H9 (cell line): ENCODE results near the gene MITF. TPM values are rescaled to one million over a fixed set of nuclear protein-coding genes. Genes with fewer than 3 reads are reported as not detected.

ENCODE experiments used
- DNase-seq: peaks from one replicate; pipeline ENCODE4 v3.0.0-alpha.2; 2017
- H2AFZ ChIP-seq: one replicate; pipeline ENCODE4 v1.6.1; 2013; ENCODE audit warnings: mild to moderate bottlenecking, low read length, control low read depth, moderate library complexity
- H2AK5ac ChIP-seq: 2 replicates; pipeline ENCODE4 v1.6.1; 2013; ENCODE audit warnings: low read length, control low read depth, mixed read lengths; ENCODE audit not compliant: insufficient read length
- H2BK120ac ChIP-seq: one replicate; pipeline ENCODE4 v1.6.1; 2013; ENCODE audit warnings: low read depth, mild to moderate bottlenecking, low read length, control low read depth, inconsistent platforms; ENCODE audit not compliant: poor library complexity, severe bottlenecking
- H2BK12ac ChIP-seq: 2 replicates; pipeline ENCODE4 v1.6.1; 2013; ENCODE audit warnings: low read length, control low read depth, mixed read lengths, low read depth; ENCODE audit not compliant: insufficient read length
- H2BK15ac ChIP-seq: 2 replicates; pipeline ENCODE4 v1.6.1; 2013; ENCODE audit warnings: low read depth, low read length, control low read depth
- H2BK20ac ChIP-seq: one replicate; pipeline ENCODE4 v1.6.1; 2013; ENCODE audit warnings: low read depth, mild to moderate bottlenecking, low read length, control low read depth, inconsistent platforms; ENCODE audit not compliant: poor library complexity, severe bottlenecking
- H2BK5ac ChIP-seq: 2 replicates; pipeline ENCODE4 v1.6.1; 2013; ENCODE audit warnings: low read length, control low read depth, mixed read lengths; ENCODE audit not compliant: insufficient read length
- H3K14ac ChIP-seq: 2 replicates; pipeline ENCODE4 v1.6.1; 2013; ENCODE audit warnings: low read length, control low read depth; ENCODE audit not compliant: insufficient read depth
- H3K18ac ChIP-seq: 2 replicates; pipeline ENCODE4 v1.6.1; 2013; ENCODE audit warnings: low read depth, mild to moderate bottlenecking, mixed read lengths, low read length, control low read depth; ENCODE audit not compliant: insufficient read length
- H3K23ac ChIP-seq: 2 replicates; pipeline ENCODE4 v1.6.1; 2013; ENCODE audit warnings: low read length, control low read depth, mixed read lengths, low read depth; ENCODE audit not compliant: insufficient read length
- H3K23me2 ChIP-seq: 2 replicates; pipeline ENCODE4 v1.6.1; 2013; ENCODE audit warnings: low read depth, mild to moderate bottlenecking, mixed read lengths, low read length, control low read depth; ENCODE audit not compliant: insufficient read length, poor library complexity, severe bottlenecking
- H3K27ac ChIP-seq: 2 replicates; pipeline ENCODE4 v1.5.1; 2013; ENCODE audit warnings: low read length, control low read depth, mixed read lengths, low read depth; ENCODE audit not compliant: insufficient read length
- H3K27me3 ChIP-seq: 2 replicates; pipeline ENCODE4 v1.6.1; 2013; ENCODE audit warnings: low read length, control low read depth, inconsistent platforms; ENCODE audit not compliant: insufficient read depth
- H3K4ac ChIP-seq: 2 replicates; pipeline ENCODE4 v1.6.1; 2013; ENCODE audit warnings: low read depth, mild to moderate bottlenecking, control low read depth, inconsistent platforms, low read length, moderate library complexity
- H3K4me1 ChIP-seq: 2 replicates; pipeline ENCODE4 v1.6.1; 2013; ENCODE audit warnings: low read length, control low read depth, inconsistent platforms; ENCODE audit not compliant: insufficient read depth
- H3K4me2 ChIP-seq: 2 replicates; pipeline ENCODE4 v1.6.1; 2013; ENCODE audit warnings: low read length, control low read depth, mixed read lengths; ENCODE audit not compliant: insufficient read length, insufficient read depth
- H3K56ac ChIP-seq: 2 replicates; pipeline ENCODE4 v1.6.1; 2013; ENCODE audit warnings: low read depth, mild to moderate bottlenecking, mixed read lengths, low read length, control low read depth; ENCODE audit not compliant: insufficient read length
- H3K79me1 ChIP-seq: 2 replicates; pipeline ENCODE4 v1.6.1; 2013; ENCODE audit warnings: low read depth, mild to moderate bottlenecking, moderate library complexity, low read length, control low read depth, inconsistent platforms; ENCODE audit not compliant: insufficient read depth, poor library complexity, severe bottlenecking
- H3K79me2 ChIP-seq: 2 replicates; pipeline ENCODE4 v1.6.1; 2013; ENCODE audit warnings: low read length, control low read depth, inconsistent platforms; ENCODE audit not compliant: insufficient read depth
- H3K9ac ChIP-seq: 2 replicates; pipeline ENCODE4 v1.6.1; 2013; ENCODE audit warnings: low read length, control low read depth, mixed read lengths; ENCODE audit not compliant: insufficient read length; ENCODE audit errors: extremely low read depth
- H3K9me3 ChIP-seq: one replicate; pipeline ENCODE4 v1.6.1; 2013; ENCODE audit warnings: low read depth, low read length, inconsistent platforms; ENCODE audit not compliant: control insufficient read depth
- H3T11ph ChIP-seq: one replicate; pipeline ENCODE4 v1.6.1; 2013; ENCODE audit warnings: mild to moderate bottlenecking, low read length, control low read depth, inconsistent platforms
- H4K20me1 ChIP-seq: one replicate; pipeline ENCODE4 v1.6.1; 2013; ENCODE audit not compliant: control insufficient read depth, insufficient read length, insufficient read depth
- H4K5ac ChIP-seq: 2 replicates; pipeline ENCODE4 v1.6.1; 2013; ENCODE audit warnings: low read depth, mild to moderate bottlenecking, mixed read lengths, low read length, control low read depth; ENCODE audit not compliant: insufficient read length
- H4K8ac ChIP-seq: replicated peaks from 2 replicates; pipeline ENCODE4 v1.6.1; 2013; ENCODE audit warnings: low read length, control low read depth, mixed read lengths, low read depth; ENCODE audit not compliant: insufficient read length
- H4K91ac ChIP-seq: 2 replicates; pipeline ENCODE4 v1.6.1; 2013; ENCODE audit warnings: low read depth, mild to moderate bottlenecking, moderate library complexity, mixed read lengths, low read length, control low read depth; ENCODE audit not compliant: insufficient read length
- H3K27ac Mint-ChIP-seq, 3 experiments: 2 replicates in 2 of 3; 3 replicates in 1 of 3; pipeline ENCODE4 v1.8.0; 2020 to 2021; ENCODE audit warnings: mixed read lengths in 3 of 3, mild to moderate bottlenecking in 1 of 3, moderate library complexity in 1 of 3
- H3K27me3 Mint-ChIP-seq: 2 replicates; pipeline ENCODE4 v1.8.0; 2021; ENCODE audit warnings: low read depth, mild to moderate bottlenecking, moderate library complexity, mixed read lengths
- H3K36me3 Mint-ChIP-seq, 3 experiments: 2 replicates in 2 of 3; 3 replicates in 1 of 3; pipeline ENCODE4 v1.8.0; 2020 to 2021; ENCODE audit warnings: low read depth in 3 of 3, mixed read lengths in 3 of 3; ENCODE audit not compliant: insufficient read depth in 1 of 3
- H3K4me1 Mint-ChIP-seq, 2 experiments: 2 replicates each; pipeline ENCODE4 v1.8.0; 2020; ENCODE audit warnings: mixed read lengths in 2 of 2
- H3K4me3 Mint-ChIP-seq, 2 experiments: 2 replicates in 1 of 2; 3 replicates in 1 of 2; pipeline ENCODE4 v1.8.0; 2020 to 2021; ENCODE audit warnings: mild to moderate bottlenecking in 2 of 2, mixed read lengths in 2 of 2, moderate library complexity in 1 of 2
- H3K9me3 Mint-ChIP-seq, 2 experiments: 2 replicates in 1 of 2; 3 replicates in 1 of 2; pipeline ENCODE4 v1.8.0; 2020; ENCODE audit warnings: mild to moderate bottlenecking in 2 of 2, mixed read lengths in 2 of 2, moderate library complexity in 1 of 2
- WGBS: extraction: QIAGEN DNeasy Blood & Tissue Kit; methylation state at CpG from one replicate; pipeline ENCODE4 v1.1.7; 2013; ENCODE audit warnings: missing lambda C conversion rate, low lambda C conversion rate, mixed read lengths; ENCODE audit not compliant: insufficient read length; ENCODE audit errors: extremely low coverage; 5-methylcytosine and 5-hydroxymethylcytosine counted together
- total RNA-seq: library from RNA; stranded (reverse); gene quantifications from 2 replicates; pipeline ENCODE4 v1.2.1, GENCODE V29; 2021
- TF ChIP-seq, protein P1 (sequence below): fragments of 200-600 bp; sonication (generic); conservative IDR thresholded peaks from 3 replicates; pipeline ENCODE4 v1.8.0; 2021; ENCODE audit warnings: antibody characterized with exemption, mild to moderate bottlenecking

Gene MITF
- total RNA-seq, 1 experiment from 2014 or later, result 0.81 TPM

DNA sequence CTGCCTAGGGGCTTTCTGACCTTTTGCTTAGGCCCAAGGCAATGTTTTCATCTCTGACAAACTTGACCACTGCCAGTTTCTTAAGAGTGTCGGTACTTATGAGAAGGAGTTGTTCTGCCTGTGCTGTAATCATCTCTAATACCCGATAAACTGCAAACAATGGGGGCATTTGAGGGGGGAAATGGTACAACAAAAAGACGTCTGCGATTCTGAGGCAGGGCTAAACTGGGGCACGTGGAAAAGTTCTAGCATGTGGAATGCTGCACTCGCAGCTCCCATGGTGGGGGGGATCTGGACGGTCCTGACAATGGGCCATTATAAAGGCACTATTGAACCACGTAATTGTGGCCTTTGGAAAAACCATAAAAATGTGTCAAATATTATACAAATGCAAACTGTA is 187.1 kb downstream of the MITF start:
- peaks cover 8% of the 10 kb centered on the region; the same call in 1 of the 2 replicates for H3K27me3 Mint-ChIP-seq
- Histone ChIP-seq H3K4ac (no peak overlapping the region), H3K27me3 (no peaks in the 10 kb centered on the region), H3K4me1 (no peaks in the 10 kb centered on the region), H3K9me3 (no peaks in the 10 kb centered on the region), H3T11ph (no peak overlapping the region), H2BK12ac (no peak overlapping the region), H3K9ac (no peak overlapping the region), H2AFZ (no peak overlapping the region), H2BK15ac (no peak overlapping the region), H3K79me2 (no peaks in the 10 kb centered on the region), H3K4me2 (no peak overlapping the region), H4K91ac (no peak overlapping the region), H2AK5ac (no peak overlapping the region), H3K56ac (no peak overlapping the region), H2BK5ac (no peak overlapping the region), H4K5ac (no peak overlapping the region), H4K8ac (no peak overlapping the region), H3K23ac (no peak overlapping the region), H3K23me2 (no peaks in the 10 kb centered on the region), H3K14ac (no peak overlapping the region), H3K27ac (no peak overlapping the region), H4K20me1 (no peaks in the 10 kb centered on the region), H2BK120ac (no peak overlapping the region), H3K79me1 (no peaks in the 10 kb centered on the region), H3K18ac (no peak overlapping the region), H2BK20ac (no peak overlapping the region)
- H3K36me3 Mint-ChIP-seq, result no peaks in the 10 kb centered on the region
- no peak overlapping the region for H3K4me3 Mint-ChIP-seq
- TF ChIP-seq, protein P1, sequence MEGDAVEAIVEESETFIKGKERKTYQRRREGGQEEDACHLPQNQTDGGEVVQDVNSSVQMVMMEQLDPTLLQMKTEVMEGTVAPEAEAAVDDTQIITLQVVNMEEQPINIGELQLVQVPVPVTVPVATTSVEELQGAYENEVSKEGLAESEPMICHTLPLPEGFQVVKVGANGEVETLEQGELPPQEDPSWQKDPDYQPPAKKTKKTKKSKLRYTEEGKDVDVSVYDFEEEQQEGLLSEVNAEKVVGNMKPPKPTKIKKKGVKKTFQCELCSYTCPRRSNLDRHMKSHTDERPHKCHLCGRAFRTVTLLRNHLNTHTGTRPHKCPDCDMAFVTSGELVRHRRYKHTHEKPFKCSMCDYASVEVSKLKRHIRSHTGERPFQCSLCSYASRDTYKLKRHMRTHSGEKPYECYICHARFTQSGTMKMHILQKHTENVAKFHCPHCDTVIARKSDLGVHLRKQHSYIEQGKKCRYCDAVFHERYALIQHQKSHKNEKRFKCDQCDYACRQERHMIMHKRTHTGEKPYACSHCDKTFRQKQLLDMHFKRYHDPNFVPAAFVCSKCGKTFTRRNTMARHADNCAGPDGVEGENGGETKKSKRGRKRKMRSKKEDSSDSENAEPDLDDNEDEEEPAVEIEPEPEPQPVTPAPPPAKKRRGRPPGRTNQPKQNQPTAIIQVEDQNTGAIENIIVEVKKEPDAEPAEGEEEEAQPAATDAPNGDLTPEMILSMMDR, result no peak
- DNase-seq, result no peak
- no peaks in the 10 kb centered on the region for H3K4me1 Mint-ChIP-seq
- no peak overlapping the region for H3K27ac Mint-ChIP-seq
- no CpG with 5 or more reads among the region's 8 CpGs for WGBS
- H3K9me3 Mint-ChIP-seq, result no peaks in the 10 kb centered on the region; a peak in 1 of 5 replicates
